Hematopoietic multipotent progenitor cell treated with erythropoietin and hydrocortisone succinate and interleukin-3 and kit ligand, for 4 days (in vitro differentiated cells): ENCODE data around the gene SLC7A1.

ENCODE experiments used
- DNase-seq: peaks from one replicate; pipeline ENCODE4 v3.0.0-alpha.2; 2015

Gene SLC7A1

DNA sequence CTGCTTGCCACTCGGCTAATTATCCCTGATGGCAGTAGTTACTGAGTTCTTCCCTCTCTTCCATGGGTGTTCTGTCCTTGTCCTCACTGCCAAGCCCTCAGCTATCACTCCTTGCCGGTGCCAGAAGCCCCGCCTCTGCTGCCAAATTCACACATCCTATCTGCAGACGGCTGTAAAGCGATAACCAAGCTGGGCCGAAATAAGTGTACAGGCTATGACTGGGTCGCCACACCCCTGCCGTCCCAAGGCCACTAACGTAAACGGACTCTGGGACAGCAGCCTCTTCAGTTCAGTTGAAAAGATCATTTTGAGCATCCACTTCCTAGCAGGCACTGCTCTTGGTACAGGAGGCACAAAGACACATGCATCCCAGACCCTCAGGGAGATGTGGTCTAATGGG is 13.3 kb downstream of the SLC7A1 start:
- peak; percentile 60 for DNase-seq

DNA sequence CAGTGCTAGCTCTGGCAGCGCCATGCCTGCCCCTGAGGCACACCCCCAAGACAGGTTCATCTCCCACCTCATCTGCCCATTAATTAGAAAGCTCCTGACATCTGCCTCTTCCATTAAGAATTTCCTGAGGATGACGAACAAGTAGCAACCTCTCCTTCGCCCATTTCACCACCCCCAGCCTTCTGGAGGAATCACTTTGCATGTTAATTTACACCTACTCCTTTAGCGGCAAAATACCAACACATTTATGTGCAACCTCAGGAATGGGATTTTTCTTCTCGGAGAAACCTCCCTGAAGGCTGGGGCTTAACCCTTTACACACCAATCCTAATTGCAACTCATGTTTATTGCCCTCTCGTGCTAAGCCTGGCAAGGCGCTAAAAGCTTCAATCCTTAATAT is 13.8 kb downstream of the SLC7A1 start:
- DNase-seq: no peak

DNA sequence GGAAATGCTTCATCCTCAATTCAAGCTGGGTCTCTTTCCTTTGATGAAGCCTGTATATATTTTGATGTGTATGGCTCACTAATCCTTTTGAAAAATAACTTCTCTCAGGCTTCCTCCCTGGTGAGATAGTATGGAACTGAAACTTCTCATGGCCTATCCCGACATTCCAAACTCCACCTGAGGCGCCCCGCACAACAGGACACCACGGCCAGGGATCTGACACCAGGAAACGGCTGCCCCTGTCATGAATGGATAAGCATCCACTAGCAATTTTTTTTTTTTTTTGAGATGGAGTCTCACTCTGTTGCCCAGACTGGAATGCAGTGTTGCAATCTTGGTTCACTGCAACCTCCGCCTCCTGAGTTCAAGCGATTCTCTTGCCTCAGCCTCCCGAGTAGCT is 16.4 kb downstream of the SLC7A1 start:
- no peak for DNase-seq

DNA sequence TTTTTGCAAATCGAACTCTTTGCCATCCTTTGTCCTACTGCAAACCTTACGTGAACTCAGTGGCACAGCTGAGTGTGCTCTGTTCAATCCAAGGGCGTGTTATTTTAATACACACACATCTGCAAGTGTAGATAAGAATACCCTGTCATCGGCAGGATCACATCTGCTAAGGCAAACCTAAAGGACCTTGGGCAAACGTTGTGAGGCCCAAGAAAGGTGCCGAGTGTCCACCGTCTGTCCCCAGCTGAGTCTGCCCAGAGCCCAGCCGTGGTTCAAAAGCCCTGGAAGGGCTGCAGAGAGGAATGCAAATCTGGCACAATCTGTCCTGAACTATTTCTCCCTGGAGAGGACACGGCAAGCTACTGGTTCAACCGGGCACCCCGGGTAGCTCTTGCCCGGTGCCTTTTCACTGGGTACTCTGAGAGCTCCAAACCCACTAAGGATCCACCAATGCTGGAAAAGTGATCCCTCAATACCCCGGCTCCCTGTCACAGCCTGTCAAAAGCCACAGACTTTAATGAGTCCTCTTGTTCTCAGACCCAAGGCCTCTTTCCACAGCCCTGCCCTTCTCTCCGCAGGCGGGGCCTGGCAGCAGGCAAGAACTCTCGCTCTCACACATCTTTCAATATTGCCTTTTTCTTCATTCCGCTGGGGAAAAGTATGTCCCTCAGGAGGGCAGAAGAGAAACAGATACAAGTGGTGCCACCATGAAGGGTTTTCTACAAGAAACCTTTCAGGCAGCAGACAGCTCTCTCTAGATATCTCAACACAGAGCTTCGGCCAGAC is 17.0 kb downstream of the SLC7A1 start:
- DNase-seq: peak; percentile 86

DNA sequence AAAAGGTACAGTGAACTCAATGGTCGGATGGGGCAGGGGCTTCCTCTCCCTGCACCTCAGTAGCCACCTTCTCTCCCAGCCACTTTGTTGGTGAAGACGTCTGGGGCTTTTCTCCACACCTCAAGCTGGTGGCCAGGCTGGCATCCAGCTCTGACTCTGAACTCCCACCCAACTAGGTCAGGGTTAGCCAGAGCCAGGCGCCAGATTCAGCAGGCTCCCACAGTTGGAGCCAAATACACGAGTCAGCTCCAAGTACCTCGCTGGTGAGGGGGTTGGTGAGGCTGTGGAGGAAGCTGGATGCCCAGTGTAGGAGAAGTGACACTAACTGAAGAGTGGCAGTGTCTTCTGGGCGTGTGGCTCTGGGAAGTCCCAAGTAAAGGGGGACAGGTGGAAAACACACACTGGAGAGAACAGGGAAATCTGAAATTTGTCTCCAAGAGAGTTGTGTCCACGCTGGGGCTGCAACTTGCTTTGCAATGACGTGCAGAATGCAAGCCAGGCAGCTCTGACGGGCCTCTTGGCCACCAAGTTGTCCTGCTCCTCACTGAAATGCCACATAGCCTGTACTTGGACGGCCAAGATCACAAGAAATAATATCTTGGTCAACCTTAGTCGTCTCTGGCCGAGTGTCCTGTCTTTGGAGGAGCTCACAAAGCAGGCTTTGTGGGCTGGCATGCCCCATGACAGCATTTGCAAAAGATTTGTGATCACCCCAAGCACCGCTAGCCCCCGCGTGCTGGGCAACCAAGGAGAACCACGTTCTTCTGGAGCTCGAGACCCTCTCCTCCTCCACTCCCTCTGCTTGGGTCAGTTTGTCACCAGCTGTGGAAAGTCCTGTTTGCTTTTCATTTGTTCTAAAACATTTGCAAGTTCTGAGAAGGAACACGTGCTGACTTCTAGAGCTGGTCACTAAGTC is 18.1 kb downstream of the SLC7A1 start:
- no peak for DNase-seq

DNA sequence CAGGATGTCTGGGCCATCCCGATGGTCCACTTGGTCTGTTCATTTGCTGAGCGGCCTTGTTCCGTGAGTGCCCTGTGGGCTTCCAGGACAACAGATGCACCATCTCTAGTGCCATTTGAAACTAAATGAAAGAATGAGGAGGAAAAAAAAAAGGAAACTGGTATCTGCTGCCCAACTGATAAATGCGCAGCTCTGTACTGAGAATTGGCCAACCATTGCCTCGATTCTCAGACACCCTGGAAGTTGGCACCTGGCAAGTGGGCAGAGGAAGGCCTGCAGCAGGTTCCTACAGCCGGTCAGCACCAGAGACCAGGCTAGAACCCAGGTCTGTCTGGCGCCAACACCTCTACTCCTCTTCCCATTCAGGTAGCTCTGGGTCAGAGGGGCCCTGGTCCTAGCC is 18.9 kb downstream of the SLC7A1 start:
- DNase-seq: no peak

DNA sequence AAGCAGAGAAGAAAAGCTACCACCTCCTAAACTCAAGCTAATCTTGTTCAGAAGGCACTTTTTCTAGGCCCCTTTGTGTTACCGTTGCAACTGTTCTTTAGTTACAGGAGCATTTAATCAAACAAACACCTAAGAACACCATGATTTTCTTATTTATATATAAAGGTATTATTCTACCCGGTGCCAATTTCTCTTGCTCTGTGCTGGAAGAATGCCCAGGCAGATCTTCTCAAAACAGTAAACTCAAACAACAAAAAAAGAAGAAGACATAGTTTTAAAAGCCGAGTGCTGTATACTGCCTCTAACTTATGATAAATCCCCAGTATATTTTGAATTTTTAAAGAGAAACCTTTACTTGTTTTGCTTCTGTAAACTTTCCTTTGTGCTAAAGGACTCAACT is 20.4 kb downstream of the SLC7A1 start:
- no peak for DNase-seq

DNA sequence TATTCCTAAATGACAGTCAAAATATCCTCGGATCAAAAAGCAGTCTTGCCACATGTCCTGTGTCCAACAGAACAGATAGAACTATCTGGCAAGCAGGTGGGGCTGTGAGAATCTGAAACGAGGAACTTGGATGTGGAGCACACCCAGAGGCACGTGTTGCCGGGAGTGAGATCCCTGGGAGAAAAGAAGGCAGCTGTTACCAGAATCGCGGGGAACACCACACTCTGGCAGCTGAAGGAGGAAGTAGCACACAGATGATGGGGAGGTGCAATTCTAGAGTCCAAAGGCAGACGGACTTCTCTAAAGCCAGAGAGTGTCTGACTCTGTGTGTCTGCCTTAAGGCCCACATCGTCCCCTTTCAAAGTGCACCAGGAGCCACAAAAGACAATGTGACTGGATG is 22.3 kb downstream of the SLC7A1 start:
- peak; percentile 77 for DNase-seq

DNA sequence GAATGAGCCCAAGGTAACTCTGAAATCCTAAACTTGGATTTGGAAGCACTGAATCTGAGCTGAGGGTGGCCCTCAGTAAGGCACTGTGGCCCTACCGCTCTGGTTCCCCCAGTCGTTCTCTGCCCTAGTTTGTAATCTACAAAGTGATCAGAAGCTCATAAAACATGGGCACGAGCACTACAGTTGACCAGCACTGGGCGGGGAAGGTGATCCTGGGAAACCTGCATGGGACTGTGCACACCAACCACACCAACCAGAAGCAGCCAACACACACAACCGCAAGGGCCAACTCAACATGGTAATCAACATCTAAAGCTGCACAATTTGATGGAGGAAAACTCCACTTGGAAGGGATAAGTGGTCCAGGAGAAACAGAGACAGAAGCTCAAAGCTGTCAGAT is 22.9 kb downstream of the SLC7A1 start:
- no peak for DNase-seq

DNA sequence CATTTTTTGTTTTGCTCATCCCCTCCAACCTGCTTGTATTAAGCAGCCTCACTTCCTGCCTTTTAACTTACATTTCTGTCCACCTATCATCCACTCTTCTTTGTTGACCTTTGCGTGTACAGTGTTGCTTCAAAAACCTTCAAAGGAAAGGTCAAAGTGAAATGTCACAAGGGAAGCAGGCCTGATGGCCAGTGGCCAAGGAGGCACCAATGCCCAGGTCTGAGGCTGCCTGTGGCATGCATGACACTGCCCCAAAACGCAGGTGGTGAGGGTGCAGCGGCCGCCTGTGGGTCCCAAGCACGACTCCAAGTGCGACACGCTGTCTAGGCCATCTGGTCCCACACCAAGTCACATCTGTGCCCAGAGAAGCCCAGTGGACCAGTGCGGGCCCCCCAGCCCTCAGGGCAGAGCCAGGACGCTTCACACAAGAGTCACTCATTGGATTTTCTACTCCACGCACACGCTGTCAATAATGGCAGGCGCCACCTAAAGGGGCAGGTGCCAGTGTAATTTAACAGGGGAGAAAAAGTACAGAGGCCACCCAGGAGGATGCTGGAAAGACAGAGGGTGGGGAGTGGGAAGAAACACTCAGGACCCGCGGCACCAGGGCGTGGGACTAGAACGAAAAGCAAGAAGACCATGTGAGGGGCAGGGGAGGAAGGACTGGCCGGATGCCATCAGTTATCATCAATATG is 23.5 kb downstream of the SLC7A1 start:
- no peak for DNase-seq

DNA sequence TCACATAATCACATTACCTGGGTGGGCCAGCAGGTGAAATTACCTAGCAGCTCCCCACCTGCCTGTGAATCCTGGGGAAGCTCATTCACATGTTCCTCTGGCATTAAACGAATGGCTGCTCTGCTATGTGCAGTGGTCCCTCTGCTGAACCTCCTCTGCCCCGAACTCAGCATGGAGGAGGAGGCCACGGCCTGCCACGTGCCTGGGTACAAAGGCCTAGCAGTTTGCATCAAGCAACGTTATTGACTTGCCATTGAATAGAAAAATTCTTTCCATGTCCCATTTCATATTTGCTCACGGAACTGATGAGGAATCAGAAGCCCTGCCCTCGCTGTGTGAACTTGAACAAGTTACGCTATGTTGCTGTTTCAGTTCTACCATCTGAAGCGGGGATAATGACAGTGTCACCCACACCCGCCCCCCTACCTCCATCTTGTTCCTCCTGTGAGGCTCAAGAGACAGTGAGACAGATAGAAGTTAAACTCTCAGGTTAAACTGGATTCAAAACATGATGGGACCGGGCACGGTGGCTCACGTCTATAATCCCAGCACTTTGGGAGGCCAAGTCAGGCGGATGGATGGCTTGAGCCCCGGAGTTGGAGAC is 25.3 kb downstream of the SLC7A1 start:
- DNase-seq: no peak

DNA sequence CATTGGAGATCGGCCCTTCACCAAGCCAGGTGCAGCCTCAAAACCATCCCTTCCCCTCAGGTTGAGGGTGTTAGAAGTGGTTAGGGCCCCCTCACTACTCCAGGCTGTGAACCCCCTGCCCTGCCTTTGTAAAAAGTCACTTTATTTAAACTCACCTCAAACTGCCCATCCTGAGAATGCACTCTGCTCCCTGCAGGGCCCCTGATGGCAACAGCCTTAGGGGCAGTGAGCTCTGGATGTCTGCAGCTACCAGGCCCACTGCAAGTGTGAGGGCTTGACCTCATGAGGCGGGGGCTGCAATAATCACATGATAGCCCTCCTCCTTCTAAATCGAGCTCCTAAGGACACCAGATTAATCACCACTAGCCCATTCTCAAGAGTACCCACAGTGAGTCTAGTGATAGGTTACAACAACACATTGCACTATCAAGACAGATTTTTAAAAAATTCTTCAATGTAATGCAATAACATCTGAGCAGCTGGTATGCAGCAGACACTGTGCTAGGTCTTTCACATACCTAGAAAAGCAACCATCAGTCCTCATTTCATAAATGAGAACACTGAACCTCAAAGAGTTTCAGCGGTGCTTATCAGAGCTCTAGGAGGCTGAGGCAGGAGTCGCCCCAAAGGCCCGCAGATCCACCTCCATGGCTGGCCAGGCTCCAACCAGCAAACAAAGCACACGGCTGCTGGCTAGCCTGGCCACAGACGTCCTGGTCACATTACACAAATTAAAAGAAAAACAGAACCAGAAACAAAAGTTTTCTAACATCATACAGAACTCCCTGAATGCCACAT is 26.0 kb downstream of the SLC7A1 start:
- DNase-seq: peak; percentile 31

DNA sequence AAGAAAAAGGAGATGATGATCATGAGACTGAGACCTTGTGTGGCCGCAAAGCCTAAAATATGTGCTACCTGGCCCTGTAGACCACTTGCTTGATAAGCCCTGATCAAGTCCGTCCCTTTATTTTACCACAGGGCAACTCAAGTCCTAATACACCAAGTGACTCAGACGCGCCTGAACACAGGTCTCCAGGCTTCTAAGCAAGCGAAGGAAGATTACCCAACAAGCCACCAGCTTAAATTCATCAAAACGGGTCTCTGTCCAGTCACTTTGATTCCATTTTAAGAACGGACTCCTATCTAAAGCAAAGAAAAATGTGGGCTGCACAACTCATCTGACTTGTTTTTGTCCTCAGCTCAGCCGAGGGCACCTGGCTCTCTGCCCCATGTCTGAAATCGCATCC is 26.8 kb downstream of the SLC7A1 start:
- DNase-seq: no peak

DNA sequence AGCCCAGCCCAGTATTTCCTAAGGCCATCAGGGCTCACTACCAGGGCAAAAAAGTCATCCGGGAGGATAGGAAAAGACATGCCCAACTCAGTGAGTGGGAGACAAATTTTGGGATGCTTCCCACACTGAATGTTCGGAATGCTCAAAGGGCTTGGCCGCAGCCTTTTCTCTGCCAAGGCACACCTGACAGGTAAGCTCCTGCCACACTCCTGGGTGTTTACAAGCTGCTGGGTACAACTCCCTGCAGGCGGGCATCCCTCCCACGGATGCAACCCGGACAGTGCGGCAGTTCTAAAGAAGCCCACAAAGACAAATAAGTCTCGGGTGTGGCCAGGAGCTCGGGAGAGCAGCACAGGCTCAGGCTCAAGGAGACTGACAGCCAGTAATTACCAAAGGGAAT is 28.1 kb downstream of the SLC7A1 start:
- DNase-seq: no peak

DNA sequence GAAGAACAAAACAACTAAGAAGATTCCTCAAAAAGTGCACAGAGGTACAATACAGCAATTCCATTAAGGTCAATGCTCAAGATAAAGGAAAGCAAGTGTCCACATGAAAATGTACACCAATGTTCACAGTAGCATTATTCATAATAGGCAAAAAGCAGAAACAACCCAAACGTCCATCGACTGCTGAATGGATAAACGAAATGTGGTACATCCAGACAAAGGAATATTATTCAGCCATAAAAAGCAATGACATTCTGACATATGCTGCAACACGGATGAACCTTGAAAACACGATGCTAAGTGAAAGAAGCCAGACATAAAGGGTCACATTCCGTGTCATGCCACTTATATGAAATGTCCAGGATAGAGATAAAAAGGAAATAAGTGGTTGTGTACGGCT is 29.3 kb downstream of the SLC7A1 start:
- DNase-seq: no peak

DNA sequence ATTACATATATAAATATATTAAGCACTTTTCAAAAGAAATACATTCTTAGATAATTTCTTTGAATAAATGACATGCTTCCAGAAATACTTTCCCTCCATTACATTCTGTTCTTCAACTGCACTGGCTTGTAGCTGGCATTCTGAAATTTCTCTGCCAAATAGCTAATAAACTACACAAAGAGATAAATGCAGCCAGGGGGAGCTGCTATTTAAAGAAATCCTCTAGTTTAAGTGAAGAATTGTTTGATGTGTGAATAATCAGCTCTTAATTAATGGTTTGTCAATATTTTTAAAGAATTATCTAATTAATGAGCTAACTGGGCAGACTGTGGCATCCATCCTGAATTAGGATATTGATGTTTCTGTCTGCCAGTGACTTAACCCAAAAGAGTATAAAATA is 30.7 kb downstream of the SLC7A1 start:
- no peak for DNase-seq

DNA sequence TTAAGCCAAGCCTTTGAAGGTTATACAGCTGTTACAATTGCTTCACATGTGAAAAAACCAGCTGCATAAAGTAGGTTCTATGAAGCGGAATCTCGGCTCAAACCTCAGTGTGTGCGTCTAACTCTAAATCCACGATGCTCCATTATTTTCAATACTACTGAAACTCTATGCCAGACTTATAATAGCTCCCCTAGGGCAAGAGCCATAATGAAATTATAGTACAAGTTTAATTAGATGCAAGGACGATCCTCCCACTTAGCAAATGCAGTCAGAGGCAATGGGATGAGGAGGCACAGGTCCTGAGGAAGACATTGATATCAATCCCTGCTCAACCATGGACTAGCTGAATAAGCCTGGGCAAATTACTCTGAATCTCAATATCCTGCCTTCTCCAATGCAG is 31.1 kb downstream of the SLC7A1 start:
- DNase-seq: no peak

DNA sequence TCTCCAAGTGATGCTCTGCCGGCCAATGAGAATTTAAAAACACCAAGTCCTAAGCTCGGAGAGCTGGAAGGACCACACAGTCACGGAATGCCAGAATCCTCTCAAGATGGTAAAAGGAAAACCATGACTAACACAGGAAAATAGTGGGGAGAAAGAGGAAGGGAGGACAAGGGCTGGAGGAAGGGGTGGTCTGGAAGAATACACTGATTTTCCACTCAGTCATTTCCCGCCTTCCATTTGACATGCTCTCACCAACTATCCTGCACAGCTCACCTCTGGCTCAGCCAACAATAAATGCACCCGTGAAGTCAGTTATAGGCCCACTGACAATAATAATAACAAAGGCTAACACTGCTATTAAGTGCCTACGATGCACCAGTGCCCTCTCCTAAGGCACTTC is 31.5 kb downstream of the SLC7A1 start:
- no peak for DNase-seq

DNA sequence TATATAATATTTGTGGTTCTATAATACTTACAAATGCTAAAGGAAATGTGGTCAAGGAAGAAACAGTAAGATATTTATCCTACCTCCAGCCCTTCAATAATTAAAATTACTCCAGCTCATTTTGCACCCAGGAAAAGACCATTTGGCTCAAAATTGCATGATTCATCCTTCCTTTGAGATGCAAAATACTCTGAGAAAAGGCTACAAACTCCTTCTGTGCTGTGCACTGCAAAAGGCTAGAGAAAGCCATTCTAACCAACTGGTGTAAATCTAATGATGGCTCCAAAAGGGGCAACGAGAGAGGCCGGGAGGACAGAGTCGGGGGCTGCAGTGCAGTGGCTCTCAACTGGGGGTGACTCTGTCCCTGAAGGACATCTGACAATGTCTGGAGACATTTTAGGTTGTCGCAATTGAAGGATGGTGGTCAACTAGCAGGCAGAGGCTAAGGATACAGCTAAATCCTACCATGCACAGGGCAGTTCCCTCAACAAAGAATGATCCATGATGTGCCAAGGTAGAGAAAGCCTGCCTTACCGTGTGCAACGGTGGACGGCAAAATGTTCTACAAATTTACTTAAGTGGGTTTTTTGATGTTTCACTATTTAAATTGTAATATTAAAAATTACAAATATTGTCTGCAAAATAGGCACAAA is 32.6 kb downstream of the SLC7A1 start:
- no peak for DNase-seq

DNA sequence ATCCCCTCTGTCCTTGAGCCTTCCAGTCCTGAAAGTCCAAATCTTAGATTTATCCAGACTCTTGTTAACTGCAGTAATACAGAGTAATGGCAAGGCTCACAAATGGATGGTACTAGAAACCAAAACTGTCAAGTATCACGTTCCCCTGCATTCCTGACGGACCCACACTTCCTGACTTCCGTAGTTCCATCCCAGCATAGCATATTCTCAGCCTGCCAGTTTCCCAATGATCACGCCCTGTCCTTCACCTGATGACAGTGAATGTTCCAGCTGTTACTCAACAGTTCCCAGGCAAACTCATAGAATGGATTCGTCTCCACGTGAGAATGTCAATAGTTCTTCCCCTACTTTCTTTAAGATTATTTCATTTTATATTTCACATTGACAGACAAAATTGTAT is 33.6 kb downstream of the SLC7A1 start:
- no peak for DNase-seq

DNA sequence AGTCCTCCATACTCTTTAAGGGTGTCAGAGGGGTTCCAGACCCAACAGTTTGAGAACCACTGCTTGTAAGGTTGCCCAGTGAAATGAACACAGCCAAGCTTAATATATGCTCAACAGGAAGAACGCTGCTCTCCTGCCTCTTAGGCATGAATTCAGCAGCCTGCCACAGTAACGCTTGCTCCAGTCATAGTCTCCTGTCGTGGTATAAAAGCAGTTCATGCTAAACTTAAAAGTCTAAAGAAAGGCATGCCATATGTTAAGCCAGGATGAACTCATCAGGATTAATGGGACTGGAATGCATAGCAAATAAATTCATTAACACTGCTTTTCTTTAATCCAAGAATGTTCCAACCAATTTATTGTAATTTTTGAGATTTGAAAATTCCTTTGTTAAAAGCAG is 38.7 kb downstream of the SLC7A1 start:
- DNase-seq: no peak

DNA sequence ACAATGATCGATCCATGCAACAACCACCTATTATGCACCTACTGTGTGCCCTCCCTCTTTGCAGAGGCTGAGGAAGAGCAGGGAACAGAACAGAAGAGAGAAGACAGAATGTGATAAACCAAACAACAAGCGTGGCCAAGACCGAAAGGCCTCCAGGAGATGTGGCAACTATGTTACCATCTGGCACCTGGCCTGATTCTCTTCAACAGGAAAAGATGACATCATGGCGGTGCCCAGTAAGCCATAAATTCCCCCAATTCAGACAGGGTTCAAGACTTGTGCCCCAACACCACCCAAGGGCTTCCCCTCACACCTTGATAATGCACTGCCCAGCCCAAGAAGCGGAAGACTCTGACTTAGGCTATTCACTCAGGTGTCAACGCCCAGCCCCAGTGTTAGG is 44.3 kb downstream of the SLC7A1 start:
- no peak for DNase-seq
